Measurements from ENCODE around the gene IRS1.

Gene IRS1

GRCh38 chr2:226832061-226832460 is 32.4 kb upstream of the IRS1 start:
- no peaks in the 10 kb centered on the region for H3K36me3 ChIP-seq (ENCODE audit: insufficient read depth, insufficient read length, low read length)
- H3K9me3 ChIP-seq (ENCODE audit: insufficient read depth, low read length), result no peaks in the 10 kb centered on the region; the same call in 1 of the 2 replicates
- H3K27me3 ChIP-seq (ENCODE audit: insufficient read depth, insufficient read length), result no peaks in the 10 kb centered on the region
- no peak for DNase-seq (ENCODE audit: low read depth, low spot score)
- TF ChIP-seq YY1 (IDR thresholded peaks at IDR 0.05; ENCODE audit: insufficient read depth, insufficient read length) (no peak), ZNF274 (IDR thresholded peaks at IDR 0.05; ENCODE audit: low read depth, low read length) (no peak), SUZ12 (IDR thresholded peaks at IDR 0.05; ENCODE audit: extremely low read depth, insufficient read depth, insufficient read length) (no peak)
- H3K4me1 ChIP-seq (ENCODE audit: insufficient read depth, insufficient read length), result no peaks in the 10 kb centered on the region
- no peak overlapping the region for H3K9ac ChIP-seq (ENCODE audit: insufficient read length, low read depth)
- no peak overlapping the region for H3K4me3 ChIP-seq (ENCODE audit: insufficient read length, low read depth)

GRCh38 chr2:226831266-226831665 is 31.6 kb upstream of the IRS1 start:
- no peaks in the 10 kb centered on the region for H3K4me1 ChIP-seq (ENCODE audit: insufficient read depth, insufficient read length)
- no peak for DNase-seq (ENCODE audit: low read depth, low spot score)
- H3K9ac ChIP-seq (ENCODE audit: insufficient read length, low read depth), result no peak overlapping the region
- H3K9me3 ChIP-seq (ENCODE audit: insufficient read depth, low read length), result no peaks in the 10 kb centered on the region; the same call in 1 of the 2 replicates
- no peaks in the 10 kb centered on the region for H3K27me3 ChIP-seq (ENCODE audit: insufficient read depth, insufficient read length)
- H3K36me3 ChIP-seq (ENCODE audit: insufficient read depth, insufficient read length, low read length), result no peaks in the 10 kb centered on the region
- H3K4me3 ChIP-seq (ENCODE audit: insufficient read length, low read depth), result no peak overlapping the region
- TF ChIP-seq SUZ12 (IDR thresholded peaks at IDR 0.05; ENCODE audit: extremely low read depth, insufficient read depth, insufficient read length) (no peak), YY1 (IDR thresholded peaks at IDR 0.05; ENCODE audit: insufficient read depth, insufficient read length) (no peak), ZNF274 (IDR thresholded peaks at IDR 0.05; ENCODE audit: low read depth, low read length) (no peak)

GRCh38 chr2:226829721-226830631 is 30.4 kb upstream of the IRS1 start:
- H3K9me3 ChIP-seq (ENCODE audit: insufficient read depth, low read length), result no peaks in the 10 kb centered on the region
- H3K9ac ChIP-seq (ENCODE audit: insufficient read length, low read depth), result no peak overlapping the region
- no peak for TF ChIP-seq YY1 (IDR thresholded peaks at IDR 0.05; ENCODE audit: insufficient read depth, insufficient read length)
- TF ChIP-seq ZNF274 (IDR thresholded peaks at IDR 0.05; ENCODE audit: low read depth, low read length), result no peak
- TF ChIP-seq SUZ12 (IDR thresholded peaks at IDR 0.05; ENCODE audit: extremely low read depth, insufficient read depth, insufficient read length), result no peak
- DNase-seq (ENCODE audit: low read depth, low spot score), result no peak
- no peaks in the 10 kb centered on the region for H3K36me3 ChIP-seq (ENCODE audit: insufficient read depth, insufficient read length, low read length)
- H3K27me3 ChIP-seq (ENCODE audit: insufficient read depth, insufficient read length), result no peaks in the 10 kb centered on the region
- H3K4me1 ChIP-seq (ENCODE audit: insufficient read depth, insufficient read length), result no peaks in the 10 kb centered on the region
- H3K4me3 ChIP-seq (ENCODE audit: insufficient read length, low read depth), result no peak overlapping the region

DNA sequence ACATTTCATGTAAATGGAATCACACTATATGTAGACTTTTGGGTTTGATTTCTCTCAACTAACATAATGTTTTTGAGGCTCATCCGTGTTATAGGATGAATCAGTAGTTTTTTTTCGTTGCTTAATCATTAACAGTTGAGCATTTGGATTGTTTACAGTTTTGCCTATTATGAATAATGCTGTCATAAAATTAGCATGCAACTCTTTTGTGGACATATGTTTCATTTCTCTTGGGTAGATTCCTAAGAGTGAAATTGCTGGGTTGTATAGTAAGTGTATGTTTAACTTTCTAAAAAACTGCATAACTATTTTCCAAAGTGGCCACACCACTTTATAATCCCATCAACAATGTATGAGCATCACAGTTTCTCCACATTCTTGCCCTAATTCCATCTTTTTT is 28.6 kb upstream of the IRS1 start:
- Histone ChIP-seq H3K4me3 (ENCODE audit: insufficient read length, low read depth) (no peak overlapping the region), H3K9me3 (ENCODE audit: insufficient read depth, low read length) (no peaks in the 10 kb centered on the region), H3K36me3 (ENCODE audit: insufficient read depth, insufficient read length, low read length) (no peaks in the 10 kb centered on the region), H3K4me1 (ENCODE audit: insufficient read depth, insufficient read length) (no peaks in the 10 kb centered on the region), H3K27me3 (ENCODE audit: insufficient read depth, insufficient read length) (no peaks in the 10 kb centered on the region), H3K9ac (ENCODE audit: insufficient read length, low read depth) (no peak overlapping the region)
- DNase-seq (ENCODE audit: low read depth, low spot score), result no peak
- TF ChIP-seq SUZ12 (IDR thresholded peaks at IDR 0.05; ENCODE audit: extremely low read depth, insufficient read depth, insufficient read length), result no peak
- TF ChIP-seq YY1 (IDR thresholded peaks at IDR 0.05; ENCODE audit: insufficient read depth, insufficient read length), result no peak
- no peak for TF ChIP-seq ZNF274 (IDR thresholded peaks at IDR 0.05; ENCODE audit: low read depth, low read length)

GRCh38 chr2:226825056-226825455 is 25.4 kb upstream of the IRS1 start:
- no peak for DNase-seq (ENCODE audit: low read depth, low spot score)
- no peaks in the 10 kb centered on the region for H3K9me3 ChIP-seq (ENCODE audit: insufficient read depth, low read length)
- H3K4me1 ChIP-seq (ENCODE audit: insufficient read depth, insufficient read length), result no peaks in the 10 kb centered on the region
- no peaks in the 10 kb centered on the region for H3K36me3 ChIP-seq (ENCODE audit: insufficient read depth, insufficient read length, low read length)
- TF ChIP-seq SUZ12 (IDR thresholded peaks at IDR 0.05; ENCODE audit: extremely low read depth, insufficient read depth, insufficient read length), result no peak
- no peak for TF ChIP-seq YY1 (IDR thresholded peaks at IDR 0.05; ENCODE audit: insufficient read depth, insufficient read length)
- no peak for TF ChIP-seq ZNF274 (IDR thresholded peaks at IDR 0.05; ENCODE audit: low read depth, low read length)
- no peak overlapping the region for H3K4me3 ChIP-seq (ENCODE audit: insufficient read length, low read depth)
- no peak overlapping the region for H3K9ac ChIP-seq (ENCODE audit: insufficient read length, low read depth)
- H3K27me3 ChIP-seq (ENCODE audit: insufficient read depth, insufficient read length), result no peaks in the 10 kb centered on the region

GRCh38 chr2:226818930-226819329 is 19.3 kb upstream of the IRS1 start:
- Histone ChIP-seq H3K4me1 (ENCODE audit: insufficient read depth, insufficient read length) (no peaks in the 10 kb centered on the region), H3K4me3 (ENCODE audit: insufficient read length, low read depth) (no peak overlapping the region), H3K9me3 (ENCODE audit: insufficient read depth, low read length) (no peaks in the 10 kb centered on the region), H3K9ac (ENCODE audit: insufficient read length, low read depth) (no peak overlapping the region), H3K36me3 (ENCODE audit: insufficient read depth, insufficient read length, low read length) (no peaks in the 10 kb centered on the region), H3K27me3 (ENCODE audit: insufficient read depth, insufficient read length) (no peaks in the 10 kb centered on the region)
- DNase-seq (ENCODE audit: low read depth, low spot score), result no peak
- TF ChIP-seq SUZ12 (IDR thresholded peaks at IDR 0.05; ENCODE audit: extremely low read depth, insufficient read depth, insufficient read length) (no peak), ZNF274 (IDR thresholded peaks at IDR 0.05; ENCODE audit: low read depth, low read length) (no peak)

- Histone ChIP-seq H3K27me3 (ENCODE audit: insufficient read depth, insufficient read length) (no peaks in the 10 kb centered on the region), H3K4me1 (ENCODE audit: insufficient read depth, insufficient read length) (no peaks in the 10 kb centered on the region), H3K4me3 (ENCODE audit: insufficient read length, low read depth) (no peak overlapping the region), H3K9ac (ENCODE audit: insufficient read length, low read depth) (no peak overlapping the region), H3K9me3 (ENCODE audit: insufficient read depth, low read length) (no peaks in the 10 kb centered on the region), H3K36me3 (ENCODE audit: insufficient read depth, insufficient read length, low read length) (no peaks in the 10 kb centered on the region)
- no peak for DNase-seq (ENCODE audit: low read depth, low spot score)
- TF ChIP-seq ZNF274 (IDR thresholded peaks at IDR 0.05; ENCODE audit: low read depth, low read length) (no peak), SUZ12 (IDR thresholded peaks at IDR 0.05; ENCODE audit: extremely low read depth, insufficient read depth, insufficient read length) (no peak), YY1 (IDR thresholded peaks at IDR 0.05; ENCODE audit: insufficient read depth, insufficient read length) (no peak)
Measured at GRCh38 chr2:226813148-226813701, 13.6 kb upstream of the IRS1 start.
